GM12801 (cell line): Measurements from ENCODE around the gene IFRD2.

Source experiments
- CTCF ChIP-seq: IDR thresholded peaks from one replicate; pipeline ENCODE4 v1.5.1; 2011; ENCODE audit warnings: control low read depth; ENCODE audit not compliant: insufficient read length; ENCODE audit errors: extremely low read depth

The IFRD2 gene

DNA sequence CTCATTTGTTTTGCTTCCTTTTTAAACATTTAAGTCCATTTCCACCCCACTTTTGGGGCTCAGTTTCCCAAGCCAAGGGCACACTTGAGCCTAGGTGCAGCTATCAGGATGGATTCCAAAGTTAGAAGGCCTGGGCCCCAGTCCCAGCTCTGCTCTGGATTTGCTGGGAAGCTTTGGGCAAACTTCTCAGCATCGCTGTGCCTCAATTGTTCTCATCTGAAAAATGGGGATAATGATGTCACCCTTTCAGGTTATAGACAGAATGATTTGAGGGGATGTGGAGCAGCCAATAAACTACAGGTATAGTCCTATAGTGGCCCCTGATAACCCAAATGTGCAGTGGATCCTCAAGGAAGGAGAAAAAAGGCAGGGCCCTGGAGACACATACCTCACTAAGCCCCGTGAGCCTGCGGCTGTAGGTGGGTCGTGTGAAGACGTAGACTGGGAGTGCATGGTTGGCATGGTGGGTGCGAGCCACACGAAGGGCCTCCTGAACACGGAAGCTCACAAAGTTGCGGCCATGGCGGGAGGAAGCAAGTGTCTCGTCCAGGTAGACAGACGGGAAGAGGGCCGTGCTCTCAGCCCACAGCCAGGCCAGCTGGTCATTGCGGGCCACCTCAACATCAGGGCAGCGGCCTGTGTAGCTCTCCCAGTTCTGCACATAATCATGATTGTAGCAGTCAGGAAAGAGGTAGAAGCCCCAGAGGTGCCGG is 27.1 kb upstream of the IFRD2 start:
- TF ChIP-seq CTCF: no peak

DNA sequence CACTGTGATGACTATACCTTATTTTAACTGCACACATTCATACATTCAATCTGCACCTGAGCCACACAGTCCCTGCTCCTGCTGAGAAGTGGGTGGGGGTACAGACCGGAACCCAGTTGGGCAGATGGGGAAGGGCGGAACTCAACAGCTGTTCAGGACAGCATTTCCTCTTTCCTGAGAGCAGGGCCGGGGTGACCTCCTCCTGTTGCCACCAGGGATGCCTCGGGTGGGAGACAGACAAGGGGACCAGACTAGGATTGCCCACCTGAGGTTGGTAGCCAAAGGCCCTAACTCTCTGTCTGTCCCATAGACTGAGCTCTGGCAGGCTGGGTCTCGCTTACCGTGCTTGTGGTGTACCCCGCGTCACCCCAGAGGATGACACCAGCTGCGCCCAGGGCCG is 26.4 kb upstream of the IFRD2 start:
- TF ChIP-seq CTCF: no peak

- TF ChIP-seq CTCF: no peak
These were observed 25.9 kb upstream of the IFRD2 start for GRCh38 chr3:50318163-50318562.

DNA sequence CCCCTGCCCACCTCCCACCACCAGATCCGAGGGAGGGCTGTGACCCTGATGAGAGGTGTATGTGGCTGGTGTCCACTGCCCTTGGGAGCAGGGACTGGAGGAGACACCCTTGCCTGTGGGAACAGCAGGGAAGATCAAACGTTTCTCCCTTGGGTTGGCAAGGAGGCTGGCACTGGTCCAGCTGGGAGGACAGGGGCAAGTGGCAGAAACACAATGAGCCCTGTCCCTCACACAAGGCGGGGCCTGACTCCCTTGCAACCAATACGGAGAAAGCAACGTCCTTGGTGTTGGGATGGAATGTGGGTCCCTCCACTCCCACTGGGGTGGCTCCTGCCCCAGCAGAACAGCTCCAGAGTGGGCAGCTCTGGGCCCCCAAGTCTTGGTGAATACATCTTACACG is 25.1 kb upstream of the IFRD2 start:
- no peak for TF ChIP-seq CTCF

DNA sequence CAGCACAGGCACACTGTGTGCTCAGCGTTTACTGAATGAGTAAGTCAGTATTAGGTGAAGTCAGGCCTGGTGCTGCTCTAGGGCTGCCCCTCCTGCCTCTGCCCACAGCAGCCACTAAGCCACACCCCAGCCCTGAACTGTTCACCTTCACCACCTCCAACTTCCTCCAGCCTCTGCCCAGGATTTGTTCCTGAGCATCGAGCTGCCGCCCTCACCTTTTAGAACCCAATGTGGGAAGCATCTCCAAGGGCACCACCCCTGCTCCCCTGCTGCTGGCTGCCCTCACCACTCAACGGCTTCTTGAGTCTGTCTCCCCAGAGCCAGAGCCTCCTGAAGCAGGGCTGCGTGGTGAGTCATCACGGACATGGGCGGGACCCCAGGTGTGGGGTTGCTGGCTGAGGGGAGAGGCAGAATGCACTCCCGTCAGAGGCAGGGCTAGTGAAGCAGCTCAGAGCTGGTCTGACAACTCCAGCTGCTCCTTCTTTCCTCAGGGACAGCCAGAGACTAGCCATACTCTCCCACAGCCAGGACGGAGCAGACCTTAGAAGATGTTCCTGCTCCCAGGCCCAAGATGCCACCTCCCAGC is 24.5 kb upstream of the IFRD2 start:
- no peak for TF ChIP-seq CTCF

DNA sequence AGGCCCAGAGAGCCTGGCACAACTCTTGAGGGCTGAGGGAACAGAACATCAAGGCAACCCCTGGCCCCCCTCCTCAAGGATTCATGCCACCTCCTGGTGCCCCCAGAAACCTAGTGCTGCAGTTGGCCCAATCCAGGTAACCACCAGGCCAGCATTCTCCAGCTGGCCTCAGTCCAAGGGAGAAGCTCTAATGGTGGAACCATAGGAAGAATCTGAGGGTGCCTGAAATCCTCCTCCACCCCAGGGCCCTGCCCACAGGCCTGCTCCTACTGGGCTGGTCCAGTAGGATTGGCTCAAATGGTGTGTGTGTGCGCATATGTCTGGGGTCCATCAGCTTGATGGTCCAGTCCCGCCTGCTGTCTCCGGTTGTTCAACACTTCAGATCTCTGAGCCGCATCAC is 22.6 kb upstream of the IFRD2 start:
- no peak for TF ChIP-seq CTCF

DNA sequence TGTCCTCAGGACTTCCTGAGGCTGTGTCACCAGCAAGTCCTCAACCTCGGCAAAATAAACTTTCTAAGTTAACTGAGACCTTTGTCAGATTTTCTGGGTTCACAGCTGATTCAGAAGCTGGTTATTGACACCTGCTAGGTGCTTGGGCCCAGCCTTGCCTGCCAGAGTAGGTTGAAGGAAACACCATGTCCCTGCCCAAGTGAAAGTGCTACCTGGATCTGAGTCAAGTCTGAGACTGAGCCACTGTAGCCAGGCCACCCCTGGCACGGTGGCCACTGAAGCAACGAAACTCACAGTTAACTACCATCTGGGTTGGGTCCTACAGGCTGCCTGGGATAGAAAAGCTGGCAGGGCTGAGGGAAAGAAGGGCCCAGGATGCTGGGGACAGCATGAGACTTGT is 22.1 kb upstream of the IFRD2 start:
- TF ChIP-seq CTCF: no peak
